Measurements from ENCODE around the gene RUNX1.
A peak's percentile ranks its signal among the peaks of the same experiment; 100 is the strongest.

The RUNX1 gene

GRCh38 chr21:34915364-34915841 is 133.7 kb downstream of the RUNX1 start:
- DNase-seq, result no peak

GRCh38 chr21:34914239-34914638 is 134.9 kb downstream of the RUNX1 start:
- no peak for DNase-seq

- no peak for DNase-seq
These were observed 135.3 kb downstream of the RUNX1 start for GRCh38 chr21:34913811-34914210.

GRCh38 chr21:34912022-34912945 is 136.8 kb downstream of the RUNX1 start:
- no peak for DNase-seq

- DNase-seq, result no peak
These were observed 137.7 kb downstream of the RUNX1 start for GRCh38 chr21:34911360-34911759.

GRCh38 chr21:34910396-34910795 is 138.7 kb downstream of the RUNX1 start:
- no peak for DNase-seq

- no peak for DNase-seq
These were observed 139.4 kb downstream of the RUNX1 start for GRCh38 chr21:34909492-34910292.

GRCh38 chr21:34908419-34909055 is 140.6 kb downstream of the RUNX1 start:
- DNase-seq, result no peak

GRCh38 chr21:34907461-34908418 is 141.4 kb downstream of the RUNX1 start:
- DNase-seq, result no peak

- DNase-seq, result no peak
These were observed 142.7 kb downstream of the RUNX1 start for GRCh38 chr21:34906401-34906800.

- DNase-seq, result no peak
These were observed 143.9 kb downstream of the RUNX1 start for GRCh38 chr21:34905218-34905537.

GRCh38 chr21:34904526-34905217 is 144.4 kb downstream of the RUNX1 start:
- no peak for DNase-seq

- DNase-seq, result no peak
These were observed 148.7 kb downstream of the RUNX1 start for GRCh38 chr21:34900376-34900775.

- DNase-seq, result no peak
These were observed 149.3 kb downstream of the RUNX1 start for GRCh38 chr21:34899760-34900159.

GRCh38 chr21:34899302-34899701 is 149.8 kb downstream of the RUNX1 start:
- no peak for DNase-seq

GRCh38 chr21:34897828-34898227 is 151.3 kb downstream of the RUNX1 start:
- DNase-seq, result no peak

GRCh38 chr21:34894401-34894800 is 154.7 kb downstream of the RUNX1 start:
- no peak for DNase-seq

- no peak for DNase-seq
These were observed 156.9 kb downstream of the RUNX1 start for GRCh38 chr21:34892209-34892608.

GRCh38 chr21:34891613-34891943 is 157.5 kb downstream of the RUNX1 start:
- no peak for DNase-seq

GRCh38 chr21:34890724-34891612 is 158.1 kb downstream of the RUNX1 start:
- peak; percentile 17 for DNase-seq

- DNase-seq, result no peak
These were observed 158.7 kb downstream of the RUNX1 start for GRCh38 chr21:34890470-34890723.
